Testis (tissue), 3 donors: ENCODE data around the gene ITGA8. TPM values are rescaled to one million over a fixed set of nuclear protein-coding genes. Genes with fewer than 3 reads are reported as not detected.

Source experiments
- DNase-seq: peaks from one replicate; pipeline ENCODE4 v3.0.0-alpha.2; 2019
- H3K27ac ChIP-seq, 2 donors: fragments of 200-600 bp; sonication (generic); one replicate each; pipeline ENCODE4 v1.5.1; 2019
- H3K27me3 ChIP-seq: fragments of 200-600 bp; sonication (generic); one replicate; pipeline ENCODE4 v1.5.1; 2019
- H3K36me3 ChIP-seq: fragments of 200-600 bp; sonication (generic); one replicate; pipeline ENCODE4 v1.5.1; 2017; ENCODE audit warnings: low read depth; ENCODE audit errors: missing control alignments
- H3K4me1 ChIP-seq: fragments of 200-600 bp; sonication (generic); one replicate; pipeline ENCODE4 v1.5.1; 2019
- H3K4me3 ChIP-seq, 2 donors: fragments of 200-600 bp; sonication (generic); one replicate each; pipeline ENCODE4 v1.5.1; 2017 to 2019
- H3K9me3 ChIP-seq: fragments of 200-600 bp; sonication (generic); one replicate; pipeline ENCODE4 v1.5.1; 2017
- POLR2A ChIP-seq: fragments of 450-650 bp; IDR thresholded peaks from one replicate; pipeline ENCODE4 v1.6.1; 2017; ENCODE audit warnings: antibody characterized with exemption, mild to moderate bottlenecking, moderate library complexity
- WGBS, 2 donors: methylation state at CpG; one replicate each; pipeline ENCODE4 v1.1.5; 2018; 5-methylcytosine and 5-hydroxymethylcytosine counted together
- intact Hi-C: fragments of 100-400 bp; cut with DNase I; formaldehyde crosslinking; loops from one replicate; pipeline ENCODE4 v1.15.1; 2023; ENCODE audit warnings: low total_unique reads
- polyA plus RNA-seq: library from polyadenylated mRNA; stranded (reverse); fragments of 350-450 nt; fragmentation: Illumina TruSeq; extraction: RNeasy Lipid Tissue Mini Kit (QIAGEN cat#74804); gene quantifications from one replicate; pipeline ENCODE4 v1.2.3, GENCODE V29; 2014; ENCODE audit warnings: low read depth, low replicate concordance; ENCODE audit not compliant: insufficient read depth
- total RNA-seq, 2 donors: library from RNA; depleted of rRNA; stranded (reverse); fragments of >200 nt; gene quantifications; one replicate each; pipeline ENCODE4 v1.2.3, GENCODE V29; 2016
- TF ChIP-seq, protein P1 (sequence below), 3 experiments: fragments of 450-650 bp in 2 of 3; fragments of 200-600 bp in 1 of 3; sonication (generic) in 1 of 3; IDR thresholded peaks; one replicate each; pipeline ENCODE4 v1.5.1; 2016 to 2019; ENCODE audit warnings: antibody characterized with exemption in 3 of 3, mild to moderate bottlenecking in 2 of 3, moderate library complexity in 1 of 3

The ITGA8 gene
- total and polyA plus RNA-seq, 3 donors from 2014 or later, result 0.68 to 6.9 (median 0.79) TPM

DNA sequence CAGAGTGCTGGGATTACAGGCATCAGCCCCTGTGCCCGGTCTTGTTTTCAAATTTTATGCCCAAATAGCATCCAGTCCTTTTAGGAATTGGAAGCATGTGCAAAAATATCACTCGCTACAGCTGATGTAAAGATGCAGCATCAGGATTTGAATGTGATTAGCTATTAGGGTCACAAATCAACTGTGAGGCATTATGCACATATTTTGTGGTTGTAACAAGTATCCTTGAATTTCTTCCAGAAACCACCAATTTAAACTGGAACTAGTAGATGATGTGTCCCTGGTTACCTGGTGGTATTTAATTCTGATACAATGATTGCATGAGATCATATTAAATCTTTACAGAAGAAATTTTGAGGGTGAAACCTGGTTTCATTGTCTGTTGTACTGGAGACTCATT, 41.0 kb upstream of the ITGA8 start:
- intact Hi-C loops, result no loop called here
- DNase-seq, result no peak
- WGBS, 2 donors, result 89 to 92% methylated on average over 2 of the region's 2 CpGs
- no peak overlapping the region for H3K4me3 ChIP-seq
- no peaks in the 10 kb centered on the region for H3K27me3 ChIP-seq
- H3K4me1 ChIP-seq, result no peaks in the 10 kb centered on the region
- no peak overlapping the region for H3K27ac ChIP-seq
- H3K9me3 ChIP-seq, result no peaks in the 10 kb centered on the region
- no peaks in the 10 kb centered on the region for H3K36me3 ChIP-seq
- TF ChIP-seq, protein P1, sequence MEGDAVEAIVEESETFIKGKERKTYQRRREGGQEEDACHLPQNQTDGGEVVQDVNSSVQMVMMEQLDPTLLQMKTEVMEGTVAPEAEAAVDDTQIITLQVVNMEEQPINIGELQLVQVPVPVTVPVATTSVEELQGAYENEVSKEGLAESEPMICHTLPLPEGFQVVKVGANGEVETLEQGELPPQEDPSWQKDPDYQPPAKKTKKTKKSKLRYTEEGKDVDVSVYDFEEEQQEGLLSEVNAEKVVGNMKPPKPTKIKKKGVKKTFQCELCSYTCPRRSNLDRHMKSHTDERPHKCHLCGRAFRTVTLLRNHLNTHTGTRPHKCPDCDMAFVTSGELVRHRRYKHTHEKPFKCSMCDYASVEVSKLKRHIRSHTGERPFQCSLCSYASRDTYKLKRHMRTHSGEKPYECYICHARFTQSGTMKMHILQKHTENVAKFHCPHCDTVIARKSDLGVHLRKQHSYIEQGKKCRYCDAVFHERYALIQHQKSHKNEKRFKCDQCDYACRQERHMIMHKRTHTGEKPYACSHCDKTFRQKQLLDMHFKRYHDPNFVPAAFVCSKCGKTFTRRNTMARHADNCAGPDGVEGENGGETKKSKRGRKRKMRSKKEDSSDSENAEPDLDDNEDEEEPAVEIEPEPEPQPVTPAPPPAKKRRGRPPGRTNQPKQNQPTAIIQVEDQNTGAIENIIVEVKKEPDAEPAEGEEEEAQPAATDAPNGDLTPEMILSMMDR (IDR thresholded peaks at IDR 0.05), result no peak
- TF ChIP-seq POLR2A, result no peak

DNA sequence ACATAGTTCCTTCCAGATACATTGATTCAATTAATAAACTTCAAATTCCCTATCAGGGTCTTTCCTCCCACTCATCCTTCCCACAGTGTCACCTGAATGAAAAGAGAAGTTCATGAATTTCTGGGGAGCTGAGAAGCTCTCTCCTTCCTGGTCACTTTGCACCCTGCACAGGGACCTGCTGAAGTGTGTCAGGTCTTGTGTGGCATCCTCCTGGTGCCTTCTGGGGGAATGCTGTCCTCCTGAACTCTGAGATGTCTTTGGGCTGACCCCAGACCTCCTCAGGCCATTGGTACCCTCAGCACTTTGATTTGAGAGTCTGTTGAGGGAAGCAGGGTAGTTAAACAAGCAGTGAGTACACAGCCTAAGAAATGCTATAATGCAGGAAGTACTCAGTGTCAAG, 39.5 kb upstream of the ITGA8 start:
- no peaks in the 10 kb centered on the region for H3K9me3 ChIP-seq
- H3K36me3 ChIP-seq, result no peaks in the 10 kb centered on the region
- no peak overlapping the region for H3K4me3 ChIP-seq
- H3K4me1 ChIP-seq, result no peaks in the 10 kb centered on the region
- no peak for TF ChIP-seq POLR2A
- TF ChIP-seq, protein P1 (IDR thresholded peaks at IDR 0.05), result no peak
- no peaks in the 10 kb centered on the region for H3K27me3 ChIP-seq
- H3K27ac ChIP-seq, result no peak overlapping the region
- intact Hi-C loops, result no loop called here
- no peak for DNase-seq

DNA sequence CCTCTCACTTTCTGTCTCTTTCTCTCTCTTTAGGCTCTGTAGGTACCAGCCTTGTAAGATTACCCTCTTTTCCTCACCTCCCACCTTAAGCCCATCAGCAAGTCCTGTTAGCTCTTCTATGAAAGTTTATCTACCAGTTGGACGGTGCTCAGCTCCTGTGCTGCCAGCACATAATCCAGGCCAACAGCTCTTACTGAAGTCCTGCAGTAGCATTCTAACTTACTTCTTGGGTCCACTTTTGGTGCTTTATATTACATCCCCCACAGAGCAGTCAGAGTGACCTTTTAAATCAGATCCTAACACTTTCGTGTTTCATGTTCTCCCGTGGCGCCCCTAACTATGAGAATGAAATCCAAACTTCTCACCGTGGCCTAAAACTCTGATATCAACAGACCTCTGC, 38.9 kb upstream of the ITGA8 start:
- Histone ChIP-seq H3K27ac (no peak overlapping the region), H3K4me3 (no peak overlapping the region), H3K27me3 (no peaks in the 10 kb centered on the region), H3K36me3 (no peaks in the 10 kb centered on the region), H3K9me3 (no peaks in the 10 kb centered on the region), H3K4me1 (no peaks in the 10 kb centered on the region)
- 84 to 91% methylated on average over 5 of the region's 5 CpGs for WGBS, 2 donors
- no peak for DNase-seq
- TF ChIP-seq, protein P1 (IDR thresholded peaks at IDR 0.05), result no peak
- TF ChIP-seq POLR2A, result no peak
- intact Hi-C loops, result no loop called here

DNA sequence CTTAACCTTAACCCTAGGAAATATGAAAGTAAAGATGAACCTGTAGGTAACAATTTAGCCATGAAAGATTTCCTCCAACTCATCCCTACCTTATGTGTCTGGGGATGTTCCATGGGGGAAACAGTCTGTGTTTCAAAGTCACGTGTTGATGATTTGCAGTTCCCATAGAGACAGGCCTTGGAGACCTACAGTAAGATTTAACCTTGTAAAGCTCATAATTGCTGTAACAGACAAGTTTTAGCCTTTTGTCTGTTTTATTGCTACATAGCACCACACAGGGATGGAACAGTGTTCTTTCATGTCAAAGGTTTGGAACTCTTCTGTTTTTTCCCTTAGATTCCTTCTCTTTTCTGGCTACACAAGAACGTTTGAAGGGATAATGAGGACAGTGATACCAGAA, 35.2 kb upstream of the ITGA8 start:
- TF ChIP-seq, protein P1 (IDR thresholded peaks at IDR 0.05), result no peak
- TF ChIP-seq POLR2A, result no peak
- no peak overlapping the region for H3K27ac ChIP-seq
- no peaks in the 10 kb centered on the region for H3K27me3 ChIP-seq
- intact Hi-C loops, result no loop called here
- no peaks in the 10 kb centered on the region for H3K36me3 ChIP-seq
- H3K4me3 ChIP-seq, result no peak overlapping the region
- DNase-seq, result no peak
- no peaks in the 10 kb centered on the region for H3K4me1 ChIP-seq
- WGBS, 2 donors, result 29% methylated on average over 2 of the region's 2 CpGs
- no peaks in the 10 kb centered on the region for H3K9me3 ChIP-seq

DNA sequence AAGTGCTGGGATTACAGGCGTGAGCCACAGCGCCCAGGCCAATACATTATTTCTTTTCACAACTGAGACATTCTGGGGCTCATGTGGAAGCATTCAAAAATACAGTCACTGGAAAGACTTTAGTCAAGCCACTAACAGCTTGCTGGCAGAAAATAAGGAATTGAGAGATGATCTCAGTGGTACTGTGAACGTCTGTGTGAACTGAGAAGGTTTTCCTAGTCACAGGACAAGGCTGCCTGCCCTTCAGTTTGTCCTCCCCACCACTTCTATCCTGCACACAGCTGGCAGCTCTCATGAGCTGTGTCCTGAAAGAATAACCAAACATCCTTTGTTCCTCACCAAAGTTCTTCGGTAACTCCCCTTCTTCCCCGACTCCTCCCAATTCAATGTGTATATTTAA, 31.3 kb upstream of the ITGA8 start:
- Histone ChIP-seq H3K27ac (no peak overlapping the region), H3K9me3 (no peaks in the 10 kb centered on the region), H3K4me1 (no peaks in the 10 kb centered on the region), H3K36me3 (no peaks in the 10 kb centered on the region), H3K4me3 (no peak overlapping the region), H3K27me3 (no peaks in the 10 kb centered on the region)
- intact Hi-C loops, result no loop called here
- no peak for DNase-seq
- TF ChIP-seq POLR2A, result no peak
- TF ChIP-seq, protein P1 (IDR thresholded peaks at IDR 0.05), result no peak
- 88 to 89% methylated on average over 5 of the region's 5 CpGs for WGBS, 2 donors
